Hypothalamus (tissue), 51 donors: ENCODE results near the gene SYMPK.
"Not testable (repeated sequence)": the region's sequence is repeated elsewhere in the genome, so short reads cannot be mapped to it uniquely, and the experiment has no call there.

Experiments used
- DNase-seq, 51 donors: peaks; one replicate each; lab custom pipeline; 2025; lab: John Stamatoyannopoulos, UW

The SYMPK gene

DNA sequence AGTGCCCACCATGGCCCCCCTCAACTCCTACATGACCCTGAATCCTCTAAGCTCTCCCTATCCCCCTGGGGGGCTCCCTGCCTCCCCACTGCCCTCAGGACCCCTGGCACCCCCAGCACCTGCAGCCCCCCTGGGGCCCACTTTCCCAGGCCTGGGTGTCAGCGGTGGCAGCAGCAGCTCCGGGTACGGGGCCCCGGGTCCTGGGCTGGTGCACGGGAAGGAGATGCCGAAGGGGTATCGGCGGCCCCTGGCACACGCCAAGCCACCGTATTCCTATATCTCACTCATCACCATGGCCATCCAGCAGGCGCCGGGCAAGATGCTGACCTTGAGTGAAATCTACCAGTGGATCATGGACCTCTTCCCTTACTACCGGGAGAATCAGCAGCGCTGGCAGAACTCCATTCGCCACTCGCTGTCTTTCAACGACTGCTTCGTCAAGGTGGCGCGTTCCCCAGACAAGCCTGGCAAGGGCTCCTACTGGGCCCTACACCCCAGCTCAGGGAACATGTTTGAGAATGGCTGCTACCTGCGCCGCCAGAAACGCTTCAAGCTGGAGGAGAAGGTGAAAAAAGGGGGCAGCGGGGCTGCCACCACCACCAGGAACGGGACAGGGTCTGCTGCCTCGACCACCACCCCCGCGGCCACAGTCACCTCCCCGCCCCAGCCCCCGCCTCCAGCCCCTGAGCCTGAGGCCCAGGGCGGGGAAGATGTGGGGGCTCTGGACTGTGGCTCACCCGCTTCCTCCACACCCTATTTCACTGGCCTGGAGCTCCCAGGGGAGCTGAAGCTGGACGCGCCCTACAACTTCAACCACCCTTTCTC, 9.4 kb upstream of the SYMPK start:
- no peak for DNase-seq

DNA sequence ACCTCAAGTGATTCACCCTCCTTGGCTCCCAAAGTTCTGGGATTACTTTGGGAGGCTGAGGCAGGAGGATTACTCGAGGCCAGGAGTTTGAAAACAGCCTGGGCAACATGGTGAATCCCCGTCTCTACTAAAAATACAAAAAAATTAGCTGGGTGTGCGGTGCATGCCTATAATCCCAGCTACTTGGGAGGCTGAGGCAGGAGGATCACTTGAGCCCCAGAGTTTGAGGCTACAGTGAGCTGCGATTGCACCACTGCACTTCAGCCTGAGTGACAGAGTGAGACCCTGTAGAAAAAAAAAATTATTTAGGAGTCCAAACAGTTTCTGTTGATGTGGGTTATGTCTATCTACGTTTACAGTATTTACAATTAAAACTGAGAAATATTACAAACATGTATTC, 7.9 kb upstream of the SYMPK start:
- DNase-seq, result no peak

DNA sequence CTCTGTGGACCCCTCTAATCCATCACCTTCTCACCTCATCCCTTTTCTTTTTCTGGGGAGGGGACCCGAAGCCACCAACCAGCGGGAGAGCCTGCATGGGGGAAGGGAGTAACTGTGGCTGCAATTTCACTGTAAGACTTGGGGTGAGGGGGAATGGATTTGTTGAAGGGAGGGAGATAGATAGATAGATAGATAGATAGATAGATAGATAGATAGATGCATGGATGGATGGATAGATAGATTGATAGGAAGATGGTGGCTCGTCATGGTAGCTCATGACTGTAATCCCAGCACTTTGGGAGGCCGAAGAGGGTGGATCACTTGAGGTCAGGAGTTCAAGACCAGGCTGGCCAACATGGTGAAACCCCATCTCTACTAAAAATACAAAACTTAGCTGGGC, 4.3 kb upstream of the SYMPK start:
- not testable (repeated sequence) for DNase-seq

DNA sequence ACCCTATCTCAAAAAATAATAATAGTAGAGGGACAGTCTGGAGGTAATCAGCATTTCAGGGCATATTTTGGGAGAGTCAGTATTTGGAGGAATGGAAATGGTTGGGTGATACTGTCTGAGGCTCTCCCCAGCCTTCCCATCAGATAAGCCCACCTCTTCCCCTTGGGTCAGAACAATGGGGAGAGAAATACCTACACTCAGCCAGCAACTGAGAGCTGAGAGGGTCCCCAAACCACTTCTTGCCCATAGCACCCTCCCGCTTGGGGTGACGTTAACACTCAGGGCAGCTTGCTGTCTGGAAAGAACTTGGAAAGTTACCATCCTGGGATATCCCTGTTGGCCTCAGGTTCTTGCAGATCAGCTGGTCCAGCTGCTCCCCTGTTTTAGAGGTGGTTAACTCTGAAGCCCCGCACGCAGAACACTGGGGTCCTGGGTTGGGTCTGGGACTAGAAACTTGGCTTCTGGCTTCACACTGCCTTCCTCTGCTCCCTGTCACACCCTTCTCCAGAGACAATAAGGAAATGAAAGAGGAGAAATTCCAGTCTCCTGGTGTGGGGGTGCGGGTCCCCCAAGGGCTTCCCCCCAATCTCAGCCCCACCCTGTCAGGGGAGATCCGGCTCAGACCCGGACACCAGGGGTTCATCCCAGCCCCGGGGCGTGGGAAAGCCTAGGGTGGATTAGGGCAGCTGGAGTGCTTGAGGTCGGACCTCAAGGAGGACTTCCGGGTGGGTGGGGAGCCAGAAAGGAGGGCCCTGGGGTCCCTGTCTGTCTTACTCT, 3.6 kb upstream of the SYMPK start:
- no peak for DNase-seq

DNA sequence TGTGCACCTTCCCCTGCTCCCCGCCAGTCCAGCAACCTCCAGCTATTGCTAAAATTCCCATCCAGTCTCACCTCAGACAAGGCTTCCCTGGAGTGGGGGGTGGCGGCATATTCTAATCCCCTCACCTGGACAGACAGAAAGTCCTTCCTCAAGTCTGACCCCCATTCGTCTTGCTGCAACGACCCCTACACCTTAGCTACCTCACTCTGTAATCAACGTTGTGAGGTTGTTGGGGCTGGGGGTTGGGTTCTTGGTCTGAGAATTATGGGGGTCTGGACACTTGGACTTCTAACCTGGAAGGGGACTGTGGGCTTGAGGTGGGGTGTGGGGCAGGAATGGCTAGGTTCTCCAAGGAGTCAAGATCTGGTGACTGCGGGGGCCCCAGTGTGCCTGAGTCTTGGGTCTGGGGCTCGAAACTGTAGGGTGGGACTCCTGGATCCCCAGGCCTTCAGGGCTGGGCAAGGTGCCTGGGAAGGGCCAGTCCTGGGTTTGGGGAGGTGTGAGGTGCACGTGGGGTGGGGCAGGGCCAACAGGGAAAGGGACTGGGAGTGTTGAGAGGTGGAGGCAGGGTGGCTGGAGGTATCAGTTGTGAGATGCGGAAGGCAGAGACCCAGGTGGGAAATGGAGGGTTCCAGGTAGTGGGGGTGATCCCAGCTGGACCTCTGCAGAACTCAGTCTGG, 2.5 kb upstream of the SYMPK start:
- no peak for DNase-seq

DNA sequence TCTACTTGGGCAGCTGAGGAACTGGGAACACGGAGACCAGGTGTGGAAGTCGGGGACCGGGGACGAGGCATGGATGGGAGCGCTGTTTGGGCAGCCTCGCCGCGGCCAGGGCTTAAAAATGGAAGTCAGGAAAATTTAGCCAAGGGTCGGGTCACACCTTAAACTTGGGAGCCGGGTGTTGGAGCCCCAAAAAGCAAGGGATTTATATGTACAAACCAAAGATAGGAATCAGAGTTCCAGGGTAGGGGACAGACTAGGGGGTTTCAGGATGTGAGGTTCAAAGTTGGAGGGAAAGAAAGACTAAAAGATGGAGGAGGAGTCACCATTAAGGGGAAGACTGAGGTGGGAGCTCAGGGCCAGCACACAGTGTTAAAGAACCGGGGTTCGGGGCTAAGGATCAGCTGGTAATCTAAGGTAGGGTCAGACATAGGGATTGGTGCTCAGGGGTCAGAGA, 1.7 kb upstream of the SYMPK start:
- no peak for DNase-seq

DNA sequence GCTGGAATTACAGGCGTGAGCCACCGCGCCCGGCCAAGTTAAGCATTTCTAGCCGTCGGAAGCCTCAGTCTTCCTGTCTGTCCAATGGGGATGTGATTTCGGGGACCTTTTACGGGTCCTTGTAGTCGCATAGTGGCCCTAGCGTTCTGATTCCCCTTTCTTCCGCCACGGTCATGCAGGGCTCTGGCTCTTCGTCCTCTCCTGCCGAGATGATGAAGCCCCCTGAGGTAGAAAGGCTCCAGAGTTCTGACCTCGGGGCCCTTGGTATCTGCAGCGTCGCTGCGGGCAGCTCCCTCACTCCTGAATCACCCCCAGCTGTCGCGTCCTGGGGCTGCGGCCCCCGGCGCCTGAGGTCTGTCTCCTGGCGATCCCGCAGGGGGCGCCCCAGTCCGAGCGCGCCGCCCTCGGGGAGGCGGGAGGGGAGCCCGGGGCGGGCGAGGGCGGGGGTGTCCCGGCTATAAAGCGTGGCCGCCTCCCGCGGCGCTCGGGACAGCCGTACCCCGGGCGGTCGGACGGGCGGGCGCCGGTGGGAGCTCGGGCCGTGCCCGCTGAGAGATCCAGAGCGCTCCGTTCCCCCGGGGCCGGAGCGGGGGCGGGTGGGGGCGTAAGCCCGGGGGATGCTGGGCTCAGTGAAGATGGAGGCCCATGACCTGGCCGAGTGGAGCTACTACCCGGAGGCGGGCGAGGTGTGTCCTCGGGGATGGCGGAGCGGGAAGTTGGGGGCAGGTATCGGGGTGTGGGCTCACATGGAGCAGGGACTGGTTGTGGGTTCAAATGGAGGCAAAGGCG, 1.1 kb upstream of the SYMPK start, which contains the start of gene FOXA3:
TSS of gene FOXA3 (plus strand) at position 487 of the 789 bp plus-strand sequence. CDS start at position 618, 131 bp downstream.
- DNase-seq, result peak in 10 of 51 donors; percentile 10 to 40 (median 22)

DNA sequence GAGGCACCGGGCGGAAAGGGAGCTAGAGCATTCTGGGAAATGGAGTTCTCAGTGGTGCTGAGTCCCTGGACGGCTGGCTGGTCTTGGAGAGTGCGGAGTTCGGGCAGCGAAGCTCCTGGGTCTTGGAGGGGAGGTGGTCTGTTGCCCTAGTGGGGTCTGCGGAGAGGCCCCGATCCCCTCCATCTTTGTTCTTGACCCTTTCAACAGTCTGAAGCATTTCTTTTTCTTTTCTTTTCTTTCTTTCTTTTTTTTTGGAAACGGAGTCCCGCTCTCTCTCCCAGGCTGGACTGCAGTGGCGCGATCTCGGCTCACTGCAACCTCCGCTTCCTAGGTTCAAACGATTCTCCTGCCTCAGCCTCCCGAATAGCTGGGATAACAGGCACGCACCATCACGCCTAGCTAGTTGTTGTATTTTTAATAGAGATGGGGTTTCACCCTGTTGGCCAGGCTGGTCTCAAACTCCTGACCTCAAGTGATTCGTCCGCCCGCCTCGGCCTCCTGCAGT, 440 bp upstream of the SYMPK start:
- no peak for DNase-seq

DNA sequence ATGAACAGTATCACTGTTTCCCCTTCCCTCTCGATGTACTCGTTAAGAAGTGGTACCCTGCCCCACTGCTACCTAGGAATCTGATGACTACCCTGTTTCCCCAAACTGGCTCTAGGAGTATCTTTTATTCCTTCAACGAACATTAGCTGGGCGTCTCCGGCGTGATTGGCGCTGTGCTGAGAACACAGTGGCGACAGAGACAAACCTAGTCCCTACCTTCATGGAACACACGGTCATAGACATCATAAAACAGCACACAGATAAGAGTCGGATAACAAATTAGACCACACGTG, 730 bp downstream of the SYMPK start:
- peak in 1 of 51 donors; percentile 58 for DNase-seq

DNA sequence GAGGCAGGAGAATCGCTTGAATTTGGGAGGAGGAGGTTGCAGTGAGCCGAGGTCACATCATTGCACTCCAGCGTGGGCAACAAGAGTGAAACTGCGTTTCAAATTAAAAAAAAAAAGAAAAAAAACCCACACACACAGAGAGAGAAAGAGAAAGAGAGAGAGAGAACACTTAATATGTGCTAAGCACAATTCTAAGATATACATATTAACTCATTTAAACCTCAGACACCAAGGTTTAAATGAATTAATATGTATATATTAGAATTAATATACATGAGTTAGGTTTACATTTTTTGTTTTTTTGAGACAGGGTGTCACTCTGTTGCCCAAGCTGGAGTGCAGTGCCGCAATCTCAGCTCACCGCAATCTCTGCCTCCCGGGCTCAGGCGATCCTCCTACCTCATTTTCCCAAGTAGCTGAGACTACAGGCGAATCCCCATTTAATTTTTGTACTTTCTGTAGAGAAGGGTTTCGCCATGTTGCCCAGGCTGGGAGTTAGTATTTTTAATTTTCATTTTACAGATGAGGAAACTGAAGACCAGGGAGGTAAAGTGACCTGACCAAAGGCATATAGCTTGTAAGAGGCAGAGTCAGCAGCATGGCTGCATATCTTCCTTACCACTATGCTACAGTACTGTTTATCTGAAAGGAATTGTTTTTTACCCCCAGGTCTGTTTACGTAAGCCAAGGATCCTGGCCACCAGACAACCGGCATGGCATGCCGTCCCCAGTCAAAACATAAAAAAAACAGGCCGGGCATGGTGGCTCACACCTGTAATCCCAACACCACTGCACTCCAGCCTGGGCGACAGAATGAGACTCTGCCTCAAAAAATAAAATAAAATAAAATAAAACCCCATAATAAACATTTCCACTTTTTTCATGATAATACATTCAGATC, 2.3 kb downstream of the SYMPK start:
- DNase-seq, result no peak

DNA sequence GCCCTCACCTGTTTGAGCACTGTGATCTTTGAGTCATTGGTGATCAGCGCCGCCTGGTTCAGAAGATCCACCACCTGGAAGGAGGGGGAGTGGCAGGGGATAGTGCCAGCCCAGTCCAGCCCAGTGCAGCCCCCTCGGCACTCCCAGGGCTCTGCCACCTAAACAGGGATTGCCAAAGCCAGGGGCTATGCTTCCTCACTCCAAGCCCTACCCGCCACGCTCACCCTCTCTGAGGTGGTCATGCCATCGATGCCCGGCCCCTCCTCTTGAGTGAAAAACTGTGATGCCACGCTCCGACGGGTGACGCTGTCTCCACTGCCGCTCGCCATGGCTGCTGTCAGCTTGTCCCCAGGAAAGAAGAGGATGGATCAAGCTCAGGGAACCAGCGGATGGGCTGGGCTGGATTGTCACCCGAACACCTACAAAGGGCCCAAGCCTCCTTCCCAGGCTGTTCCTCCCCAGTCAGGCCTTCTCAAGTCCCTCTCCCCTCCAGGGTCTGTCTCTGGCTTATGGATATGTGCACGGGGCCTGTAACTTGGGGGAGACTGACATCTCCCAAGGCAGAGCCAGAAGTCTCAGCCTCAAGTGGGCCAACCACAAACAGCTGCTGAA, 8.7 kb downstream of the SYMPK start:
- no peak for DNase-seq

DNA sequence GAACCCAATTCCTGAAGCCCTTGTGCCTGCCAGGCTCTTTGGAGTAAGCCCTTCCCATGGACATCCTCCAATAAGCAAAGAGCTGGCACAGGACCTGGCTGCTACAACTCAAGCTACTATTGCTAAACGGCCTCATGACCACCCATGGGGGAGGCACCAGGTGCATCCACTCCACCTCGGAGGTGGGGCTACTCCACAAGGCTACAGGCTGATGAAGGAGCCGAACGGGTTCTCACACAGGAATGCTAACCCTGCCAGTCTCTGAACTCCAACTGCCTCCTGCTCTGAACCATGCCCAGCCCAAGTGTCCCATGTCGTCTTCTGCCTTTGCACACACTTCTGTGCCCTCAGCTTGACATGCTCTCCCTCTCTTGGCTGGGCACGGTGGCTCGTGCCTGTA, 10.0 kb downstream of the SYMPK start:
- DNase-seq, result no peak

DNA sequence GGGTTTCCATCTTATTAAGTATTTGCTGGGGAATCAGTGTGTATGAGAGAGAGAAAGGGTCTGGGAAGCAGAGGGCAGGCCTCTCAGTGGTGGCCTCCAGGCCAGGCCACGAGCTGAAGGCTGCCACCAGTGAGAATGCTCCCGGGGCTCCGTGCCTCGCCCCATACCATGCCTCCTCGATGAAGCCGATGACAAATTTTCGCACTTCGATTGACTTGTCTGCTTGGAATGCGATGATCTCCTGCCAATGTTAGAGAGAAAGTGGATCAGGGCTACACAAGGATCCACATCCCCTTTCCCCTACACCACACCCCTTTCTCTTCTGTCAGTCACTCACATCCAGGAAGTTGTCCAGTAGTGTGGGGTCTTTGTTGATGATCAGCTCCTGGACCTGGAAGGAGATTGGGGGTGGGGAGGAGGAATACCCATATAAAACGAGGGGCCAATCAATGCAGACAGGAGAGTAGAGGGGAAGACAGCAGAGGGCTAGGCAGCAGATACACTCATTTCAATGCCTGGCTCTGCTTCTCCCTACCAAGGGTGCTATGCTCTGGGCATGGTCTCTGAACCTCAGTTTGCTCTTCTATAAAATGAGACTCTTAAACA, 10.7 kb downstream of the SYMPK start:
- DNase-seq, result no peak

DNA sequence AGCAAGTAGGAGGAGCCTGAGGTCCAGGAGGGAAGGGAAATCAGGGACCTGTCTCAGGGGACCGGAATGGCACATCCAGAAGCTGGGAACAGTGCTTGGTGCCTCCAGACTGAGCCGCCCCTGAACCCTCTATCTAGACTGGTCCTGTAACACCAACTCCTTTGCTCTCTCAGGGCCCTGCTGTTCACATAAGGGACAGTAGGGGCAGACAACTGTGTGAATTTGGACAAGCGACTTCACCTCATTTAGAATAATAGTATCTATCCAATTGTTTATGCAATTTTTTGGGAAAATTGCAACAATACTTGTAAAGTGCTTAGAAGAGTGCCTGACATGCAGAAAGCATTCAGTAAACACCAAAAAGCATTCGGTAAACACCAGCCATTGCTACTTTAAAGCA, 14.0 kb downstream of the SYMPK start:
- DNase-seq, result no peak

DNA sequence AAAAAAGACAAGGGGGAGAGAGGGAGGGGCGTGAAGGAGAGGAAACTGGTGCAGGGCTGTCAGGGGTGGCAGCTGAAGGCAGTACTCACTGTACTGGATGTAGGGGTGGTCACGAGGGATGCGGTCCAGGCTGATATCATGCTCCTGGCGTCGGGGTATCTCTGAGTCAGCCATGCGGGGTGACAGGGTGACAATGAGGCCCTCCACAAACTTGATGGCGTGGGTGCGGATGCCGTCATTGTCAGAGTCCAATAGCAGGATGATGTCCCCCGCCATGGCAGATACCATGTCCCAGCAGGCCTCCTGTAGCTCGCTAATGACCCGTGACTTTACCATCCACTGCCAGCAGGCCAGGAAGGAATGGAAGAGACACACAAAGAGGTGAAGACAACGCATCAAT, 15.3 kb downstream of the SYMPK start:
- no peak for DNase-seq

DNA sequence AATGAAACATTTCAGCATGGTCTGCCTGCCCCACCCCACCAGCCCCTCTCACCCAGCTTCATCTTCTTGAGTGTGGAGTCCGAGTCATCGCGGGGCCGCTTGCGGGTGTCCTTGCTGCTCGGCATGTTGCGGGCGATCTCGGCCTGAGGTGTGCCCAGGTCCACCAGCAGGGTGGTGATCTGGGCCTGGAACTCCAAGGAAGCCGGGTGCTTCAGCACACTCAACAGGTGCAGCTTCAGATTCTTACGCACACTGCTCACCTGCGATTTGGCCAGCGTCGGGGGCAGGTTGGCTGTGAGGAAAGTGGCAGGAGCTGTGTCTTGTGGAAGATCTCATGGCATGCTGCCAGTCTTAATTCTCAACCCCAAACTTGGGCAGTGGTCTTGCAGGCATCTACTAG, 20.7 kb downstream of the SYMPK start:
- no peak for DNase-seq

DNA sequence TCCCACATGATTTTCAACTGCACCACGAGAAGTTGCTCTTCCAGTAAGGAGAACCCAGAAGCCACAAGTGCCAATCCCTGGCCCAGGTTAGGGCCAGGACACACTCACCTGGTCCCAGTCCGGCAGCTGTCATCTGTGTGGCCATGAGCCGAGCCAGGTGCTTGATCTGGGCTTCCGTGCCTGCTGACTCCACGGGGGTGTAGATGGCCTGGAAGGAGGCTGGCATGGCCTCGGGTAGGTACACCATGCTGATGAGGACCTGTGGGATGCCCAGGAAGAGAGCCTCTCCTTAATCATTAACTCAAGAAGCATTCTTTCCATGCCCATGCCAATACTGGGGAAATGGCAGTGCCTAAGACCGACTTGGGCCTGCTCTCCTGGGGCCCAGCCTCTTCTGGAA, 28.0 kb downstream of the SYMPK start:
- no peak for DNase-seq

DNA sequence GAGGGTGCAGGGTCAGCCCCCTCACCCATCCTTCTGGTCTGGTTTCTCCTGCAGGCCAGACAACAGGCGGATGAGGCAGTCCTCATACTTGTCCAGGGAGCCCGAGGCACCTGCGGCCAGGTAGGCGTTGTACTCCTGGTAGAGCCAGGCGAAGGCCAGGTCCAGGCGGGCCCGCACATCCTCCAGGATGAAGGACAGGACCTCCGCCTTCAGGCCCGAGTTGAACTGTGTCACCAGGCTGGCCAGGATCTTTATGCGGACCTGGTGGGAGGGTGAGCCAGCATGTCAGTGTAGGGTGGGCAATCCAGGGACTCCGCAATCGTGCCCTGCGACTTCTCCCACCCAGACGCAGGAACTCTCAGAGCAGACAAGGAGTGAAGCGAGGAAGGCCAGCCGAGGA, 34.0 kb downstream of the SYMPK start:
- DNase-seq, result no peak

DNA sequence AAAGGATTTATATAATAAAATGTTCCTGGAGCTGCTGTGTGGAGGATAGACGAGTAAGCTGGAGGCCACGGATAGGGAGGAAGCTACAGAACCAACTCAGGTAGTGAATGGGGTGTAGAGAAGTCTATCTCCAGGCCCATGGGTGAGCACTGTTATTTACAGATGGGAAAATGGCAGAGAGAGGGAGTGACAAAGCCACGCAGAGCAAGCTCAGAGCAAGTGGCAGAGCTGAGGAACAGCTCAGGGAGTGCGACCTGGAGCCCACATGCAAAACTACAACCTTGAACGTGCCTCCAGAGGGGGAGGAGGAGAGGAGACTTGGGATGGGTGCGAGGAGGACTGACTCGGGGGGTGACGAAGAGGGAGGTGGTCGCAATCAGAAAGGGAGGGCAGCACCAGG, 34.4 kb downstream of the SYMPK start:
- no peak for DNase-seq
